A549 treated with DMSO at 1 μM for 4 hours (cell line): ENCODE results near the gene OR1L8. TPM values are rescaled to one million over a fixed set of nuclear protein-coding genes. Genes with fewer than 3 reads are reported as not detected.

Source experiments
- total RNA-seq: library from RNA; stranded (reverse); fragments of 200-300 nt; extraction: Qiagen RNA extraction; gene quantifications from 5 replicates; pipeline ENCODE4 v1.2.3, GENCODE V29; 2022; ENCODE audit warnings: low read depth

The OR1L8 gene, protein sequence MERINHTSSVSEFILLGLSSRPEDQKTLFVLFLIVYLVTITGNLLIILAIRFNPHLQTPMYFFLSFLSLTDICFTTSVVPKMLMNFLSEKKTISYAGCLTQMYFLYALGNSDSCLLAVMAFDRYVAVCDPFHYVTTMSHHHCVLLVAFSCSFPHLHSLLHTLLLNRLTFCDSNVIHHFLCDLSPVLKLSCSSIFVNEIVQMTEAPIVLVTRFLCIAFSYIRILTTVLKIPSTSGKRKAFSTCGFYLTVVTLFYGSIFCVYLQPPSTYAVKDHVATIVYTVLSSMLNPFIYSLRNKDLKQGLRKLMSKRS
- total RNA-seq = not detected in 5 replicates

DNA sequence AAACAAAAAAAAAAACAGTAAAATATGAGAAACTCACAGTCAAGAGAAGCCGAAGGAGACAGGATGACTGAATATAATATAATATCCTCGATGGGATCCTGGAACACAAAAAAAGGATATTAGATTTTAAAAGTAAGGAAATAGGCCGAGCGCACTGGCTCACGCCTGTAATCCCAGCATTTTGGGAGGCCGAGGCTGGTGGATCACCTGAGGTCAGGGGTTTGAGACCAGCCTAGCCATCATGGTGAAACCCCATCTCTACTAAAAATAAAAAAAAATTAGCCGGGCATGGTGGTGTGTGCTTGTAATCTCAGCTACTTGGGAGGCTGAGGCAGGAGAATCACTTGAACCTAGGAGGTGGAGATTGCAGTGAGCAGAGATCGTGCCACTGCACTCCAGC, at the start of gene OR1L8:
Gene OR1L8 (minus strand): TSS at position 101 of the 400 bp plus-strand sequence. CDS start 14,907 bp downstream, outside the sequence.

DNA sequence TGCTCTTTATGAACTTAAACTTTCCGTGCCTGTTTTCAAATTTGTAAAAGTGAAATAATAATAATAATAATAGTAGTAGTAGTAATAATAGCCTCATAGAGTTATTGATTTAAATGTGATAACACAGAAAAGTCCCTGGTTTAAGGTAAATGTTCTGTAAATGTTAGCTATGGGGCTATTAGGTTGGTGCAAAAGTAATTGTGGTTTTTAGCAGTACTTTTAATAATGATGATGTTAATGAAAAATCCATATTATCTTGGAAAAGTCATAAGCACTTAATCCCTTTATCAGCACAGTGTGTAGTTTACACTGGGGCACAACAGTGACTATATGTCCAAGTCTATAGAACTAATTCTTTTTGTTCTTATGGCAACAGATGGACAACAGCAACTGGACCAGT, 31.2 kb upstream of the OR1L8 start, which contains the start of gene OR1Q1:
Gene OR1Q1 (plus strand): TSS at position 377 of the 400 bp plus-strand sequence. CDS start 0 bp downstream, at position 377.

DNA sequence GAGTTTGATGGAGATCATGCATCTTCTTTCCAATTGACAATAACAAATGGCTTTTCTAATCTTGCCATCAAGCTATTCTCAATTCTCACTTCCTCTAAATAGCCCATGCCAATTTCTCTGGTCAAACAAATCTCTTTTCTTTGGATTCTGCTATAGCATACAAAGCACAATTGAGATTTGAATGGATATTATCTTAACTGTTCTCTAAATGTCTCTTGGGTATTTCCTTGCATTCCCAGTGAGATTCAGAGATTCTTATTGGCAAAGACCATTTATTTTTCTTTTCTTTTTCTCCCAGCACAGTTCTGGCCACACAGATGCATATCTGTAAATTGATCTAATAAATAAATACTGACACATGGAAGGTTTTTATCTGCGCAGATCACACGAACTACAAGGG, 30.4 kb downstream of the OR1L8 start, which contains the start of gene OR1N2:
Gene OR1N2 (plus strand): TSS at position 301 of the 400 bp plus-strand sequence. CDS start 100 bp downstream, outside the sequence.

DNA sequence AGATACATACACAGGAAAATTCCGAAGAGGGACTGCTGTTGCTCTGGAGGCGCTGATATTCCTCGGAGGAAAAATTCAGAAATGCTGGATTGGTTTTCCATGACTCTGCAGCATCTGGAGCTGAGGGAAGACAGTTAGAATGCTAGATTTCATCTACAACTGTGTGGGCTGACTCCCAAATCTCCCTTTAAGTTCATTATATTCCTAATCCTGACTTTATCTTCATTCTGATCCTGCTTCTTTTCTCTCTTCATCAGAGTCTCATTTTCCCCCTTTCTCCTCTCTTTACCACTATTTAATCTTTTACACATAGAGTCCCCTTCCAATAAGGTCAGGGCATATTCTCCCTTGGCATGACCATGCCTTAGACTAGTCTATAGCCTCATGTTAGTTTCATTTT, 56.0 kb downstream of the OR1L8 start, which contains the start of gene OR1N1:
Gene OR1N1 (minus strand): TSS at position 101 of the 400 bp plus-strand sequence. CDS start 0 bp downstream, at position 101.

DNA sequence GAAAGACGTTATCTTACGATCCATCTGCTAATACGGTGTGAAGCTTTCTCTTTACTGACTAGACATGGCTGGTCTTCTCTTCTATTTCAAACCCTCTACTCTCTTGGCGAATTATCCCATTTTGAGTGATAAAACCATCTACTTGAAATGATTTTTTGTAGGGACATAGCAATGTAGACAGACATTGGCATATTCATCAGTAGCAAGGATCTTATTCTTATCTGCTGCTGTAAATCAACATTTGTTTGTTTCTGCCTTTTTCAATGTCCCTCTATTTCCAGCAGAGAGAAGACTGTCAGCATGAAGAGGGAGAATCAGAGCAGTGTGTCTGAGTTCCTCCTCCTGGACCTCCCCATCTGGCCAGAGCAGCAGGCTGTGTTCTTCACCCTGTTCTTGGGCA, 64.3 kb downstream of the OR1L8 start, which contains the start of gene OR1J4:
Gene OR1J4 (plus strand): TSS at position 301 of the 400 bp plus-strand sequence. CDS start 0 bp downstream, at position 301.

Other genes with a start within 250 kb of the OR1L8 start
- 1.3 to 1.7 TPM (median 1.5 TPM) in 5 replicates for gene PTGS1, start 212.4 kb downstream of the OR1L8 start, total RNA-seq
- not detected in 5 replicates for gene OR1J1, start 105.5 kb downstream of the OR1L8 start, total RNA-seq
- gene OR1J2, start 72.6 kb downstream of the OR1L8 start, total RNA-seq = 0.10 TPM in 1 of 5 replicates, not detected in the others
- gene OR1J4, start 64.2 kb downstream of the OR1L8 start, total RNA-seq = 0.14 TPM in 1 of 5 replicates, not detected in the others
- gene OR1N1, start 56.1 kb downstream of the OR1L8 start, total RNA-seq = not detected in 5 replicates
- not detected in 5 replicates for gene OR1N2, start 30.3 kb downstream of the OR1L8 start, total RNA-seq
- not detected in 5 replicates for gene OR1Q1, start 31.4 kb upstream of the OR1L8 start, total RNA-seq
- not detected in 5 replicates for gene OR1B1, start 74.2 kb upstream of the OR1L8 start, total RNA-seq
- not detected in 5 replicates for gene OR1L1, start 78.3 kb upstream of the OR1L8 start, total RNA-seq
- not detected in 5 replicates for gene OR1L3, start 91.7 kb upstream of the OR1L8 start, total RNA-seq
- not detected in 5 replicates for gene OR1L4, start 140.6 kb upstream of the OR1L8 start, total RNA-seq
- not detected in 5 replicates for gene OR1L6, start 158.9 kb upstream of the OR1L8 start, total RNA-seq
- gene OR5C1, start 205.5 kb upstream of the OR1L8 start, total RNA-seq = not detected in 5 replicates
- not detected in 5 replicates for gene OR1K1, start 216.7 kb upstream of the OR1L8 start, total RNA-seq
- 16.6 to 21.0 TPM (median 20.1 TPM) in 5 replicates for gene PDCL, start 245.2 kb upstream of the OR1L8 start, total RNA-seq